Right cardiac atrium (tissue), 5 donors: Measurements from ENCODE around the gene ANKS1A. TPM values are rescaled to one million over a fixed set of nuclear protein-coding genes. Genes with fewer than 3 reads are reported as not detected.

Experiments used
- ATAC-seq, 2 donors: fragments of 200-7000 bp; cut with Tn5 transposase; one replicate each; pipeline versions ENCODE4 v1.8.0 to v1.9.1; 2020; ENCODE audit warnings: moderate library complexity in 2 of 2, mild to moderate bottlenecking in 1 of 2
- DNase-seq, 3 donors: peaks; one replicate each; pipeline ENCODE4 v3.0.0-alpha.2; 2020
- H3K27ac ChIP-seq: one replicate; pipeline ENCODE4 v1.5.1; 2013; ENCODE audit warnings: mild to moderate bottlenecking, low read length, control low read depth, moderate library complexity
- H3K27me3 ChIP-seq: one replicate; pipeline ENCODE4 v1.6.1; 2013; ENCODE audit not compliant: control insufficient read depth, insufficient read depth
- H3K4me1 ChIP-seq: one replicate; pipeline ENCODE4 v1.6.1; 2013; ENCODE audit warnings: low read length; ENCODE audit not compliant: control insufficient read depth, insufficient read depth
- H3K4me3 ChIP-seq: one replicate; pipeline ENCODE4 v1.5.1; 2013; ENCODE audit warnings: low read length, control low read depth
- H3K9me3 ChIP-seq: one replicate; pipeline ENCODE4 v1.6.1; 2013; ENCODE audit warnings: low read length; ENCODE audit not compliant: control insufficient read depth
- WGBS: extraction: QIAGEN DNeasy Blood & Tissue Kit; methylation state at CpG from one replicate; pipeline ENCODE4 v1.1.7; 2013; 5-methylcytosine and 5-hydroxymethylcytosine counted together
- intact Hi-C, 4 donors: fragments of 100-400 bp; cut with DNase I; formaldehyde crosslinking; loops; one replicate each; pipeline versions ENCODE4 v1.11.0 to v1.14.0; 2022 to 2023
- polyA plus RNA-seq: library from polyadenylated mRNA; stranded (reverse); fragments of 200-250 nt; gene quantifications from one replicate; pipeline ENCODE4 v1.2.3, GENCODE V29; 2013
- total RNA-seq, 4 donors: library from RNA; stranded (reverse); fragmentation: NEBNext Ultra II Directional; extraction: Animal tissue kit (Norgen Biotek cat#: 25700); gene quantifications; one replicate each; pipeline ENCODE4 v1.2.1, GENCODE V29; 2021
- donor health status: healthy with polysubstance abuse.
- donor health status: DM: no; HTN: yes; CAD: no.
- donor health status: DM: no; HTN: no; CAD: no.
- donor health status: DM: no; HTN: yes; CAD: no; lungs with severe emphysema.
- donor health status: DM: yes; HTN: yes; CAD: no.

Gene ANKS1A
- total and polyA plus RNA-seq, 5 donors, result 11.5 to 28.5 (median 27.1) TPM

- Histone ChIP-seq H3K27ac (peak overlapping the region; percentile 95), H3K4me1 (peaks cover 19% of the 10 kb centered on the region), H3K27me3 (no peaks in the 10 kb centered on the region), H3K4me3 (no peak overlapping the region), H3K9me3 (no peaks in the 10 kb centered on the region)
- peak; percentile 85 to 88 for ATAC-seq
- WGBS, result 31% methylated on average over 4 of the region's 4 CpGs
- DNase-seq, result no peak
- intact Hi-C loops, result no loop called here
Measured at GRCh38 chr6:34940030-34940434, 51.0 kb downstream of the ANKS1A start.

GRCh38 chr6:34941421-34941820 lies 52.4 kb downstream of the ANKS1A start:
- no peaks in the 10 kb centered on the region for H3K27me3 ChIP-seq
- DNase-seq (no peak), ATAC-seq (no peak)
- no peaks in the 10 kb centered on the region for H3K9me3 ChIP-seq
- WGBS, result 99% methylated on average over 4 of the region's 4 CpGs
- H3K4me1 ChIP-seq, result peaks cover 13% of the 10 kb centered on the region
- H3K4me3 ChIP-seq, result no peak overlapping the region
- H3K27ac ChIP-seq, result peak overlapping the region; percentile 45
- intact Hi-C loops, result no loop called here

- no peak for ATAC-seq
- whole genome bisulfite sequencing, result 95% methylated on average over 1 of the region's 1 CpG
- H3K27me3 ChIP-seq, result no peaks in the 10 kb centered on the region
Measured at GRCh38 chr6:34945317-34945716, 56.3 kb downstream of the ANKS1A start.

GRCh38 chr6:34947561-34947960 lies 58.5 kb downstream of the ANKS1A start:
- Histone ChIP-seq H3K4me1 (peaks cover 5% of the 10 kb centered on the region), H3K4me3 (no peak overlapping the region), H3K27me3 (no peaks in the 10 kb centered on the region), H3K9me3 (no peaks in the 10 kb centered on the region), H3K27ac (no peak overlapping the region)
- 96% methylated on average over 1 of the region's 1 CpG for WGBS
- no peak for ATAC-seq
- intact Hi-C loops, result no loop called here
- DNase-seq, result no peak

More at GRCh38 chr6:34945317-34945716, 56.3 kb downstream of the ANKS1A start:
- H3K27ac ChIP-seq, result no peak overlapping the region
- intact Hi-C loops, result no loop called here
- H3K4me3 ChIP-seq, result no peak overlapping the region
- no peak for DNase-seq
- H3K9me3 ChIP-seq, result no peaks in the 10 kb centered on the region
- H3K4me1 ChIP-seq, result peaks cover 7% of the 10 kb centered on the region

- no peak overlapping the region for H3K27ac ChIP-seq
- H3K9me3 ChIP-seq, result no peaks in the 10 kb centered on the region
- no peaks in the 10 kb centered on the region for H3K27me3 ChIP-seq
- ATAC-seq, result no peak
- DNase-seq, result no peak
- intact Hi-C loops, result loop anchor here in 2 of 4 donors (10.0 kb wide), 1 partner anchor 45 kb away; no protein-coding TSS in a partner anchor
- H3K4me1 ChIP-seq, result peaks cover 4% of the 10 kb centered on the region
- no peak overlapping the region for H3K4me3 ChIP-seq
- 97% methylated on average over 3 of the region's 3 CpGs for WGBS
Measured at GRCh38 chr6:34949636-34950035, 60.6 kb downstream of the ANKS1A start.

- no peaks in the 10 kb centered on the region for H3K9me3 ChIP-seq
- ATAC-seq, result no peak
- H3K4me3 ChIP-seq, result no peak overlapping the region
- peaks cover 4% of the 10 kb centered on the region for H3K4me1 ChIP-seq
- DNase-seq, result no peak
- no peak overlapping the region for H3K27ac ChIP-seq
- intact Hi-C loops, result loop anchor here in 2 of 4 donors (10.0 kb wide), 1 partner anchor 46 kb away; no protein-coding TSS in a partner anchor
- H3K27me3 ChIP-seq, result no peaks in the 10 kb centered on the region
- WGBS, result 92% methylated on average over 5 of the region's 5 CpGs
Measured at GRCh38 chr6:34950849-34951248, 61.8 kb downstream of the ANKS1A start.

- Histone ChIP-seq H3K27ac (no peak overlapping the region), H3K4me3 (no peak overlapping the region), H3K9me3 (no peaks in the 10 kb centered on the region), H3K4me1 (peaks cover 4% of the 10 kb centered on the region), H3K27me3 (no peaks in the 10 kb centered on the region)
- intact Hi-C loops, result loop anchor here in 2 of 4 donors (10.0 kb wide), 1 partner anchor 47 kb away; no protein-coding TSS in a partner anchor
- DNase-seq (no peak), ATAC-seq (no peak)
- WGBS, result 90% methylated on average over 4 of the region's 4 CpGs
Measured at GRCh38 chr6:34951731-34952130, 62.7 kb downstream of the ANKS1A start.

- H3K9me3 ChIP-seq, result no peaks in the 10 kb centered on the region
- DNase-seq (no peak), ATAC-seq (peak in 1 of 2 donors; percentile 38)
- H3K27ac ChIP-seq, result no peak overlapping the region
- no peak overlapping the region for H3K4me3 ChIP-seq
- no peaks in the 10 kb centered on the region for H3K27me3 ChIP-seq
- intact Hi-C loops, result loop anchor here in 2 of 4 donors (10.0 kb wide), 1 partner anchor 49 kb away; no protein-coding TSS in a partner anchor
- H3K4me1 ChIP-seq, result peaks cover 3% of the 10 kb centered on the region
- WGBS, result 75% methylated on average over 2 of the region's 2 CpGs
Measured at GRCh38 chr6:34953061-34954025, 64.3 kb downstream of the ANKS1A start.

- ATAC-seq (no peak), DNase-seq (no peak)
- H3K27ac ChIP-seq, result no peak overlapping the region
- no peak overlapping the region for H3K4me3 ChIP-seq
- no peaks in the 10 kb centered on the region for H3K27me3 ChIP-seq
- intact Hi-C loops, result loop anchor here in 3 of 4 donors (5.0 to 10.0 kb wide), 2 partner anchors 51 to 68 kb away; partner anchors contain the start of genes ANKS1A (in 1 of the 3) and TAF11 (in 1 of the 3)
- no peaks in the 10 kb centered on the region for H3K9me3 ChIP-seq
- 39% methylated on average over 3 of the region's 3 CpGs for WGBS
- peaks cover 13% of the 10 kb centered on the region for H3K4me1 ChIP-seq
Measured at GRCh38 chr6:34955442-34955841, 66.4 kb downstream of the ANKS1A start.

- no peak overlapping the region for H3K4me3 ChIP-seq
- intact Hi-C loops, result loop anchor here in 3 of 4 donors (5.0 to 10.0 kb wide), 2 partner anchors 53 to 70 kb away; partner anchors contain the start of genes ANKS1A (in 1 of the 3) and TAF11 (in 1 of the 3)
- 25% methylated on average over 2 of the region's 2 CpGs for WGBS
- no peaks in the 10 kb centered on the region for H3K9me3 ChIP-seq
- ATAC-seq (no peak), DNase-seq (no peak)
- H3K4me1 ChIP-seq, result peaks cover 16% of the 10 kb centered on the region
- H3K27ac ChIP-seq, result no peak overlapping the region
- no peaks in the 10 kb centered on the region for H3K27me3 ChIP-seq
Measured at GRCh38 chr6:34957231-34957783, 68.3 kb downstream of the ANKS1A start.

- Histone ChIP-seq H3K27me3 (no peaks in the 10 kb centered on the region), H3K4me1 (peaks cover 16% of the 10 kb centered on the region), H3K27ac (peak overlapping the region; percentile 42), H3K9me3 (no peaks in the 10 kb centered on the region), H3K4me3 (no peak overlapping the region)
- intact Hi-C loops, result loop anchor here in 3 of 4 donors (5.0 to 10.0 kb wide), 2 partner anchors 54 to 71 kb away; partner anchors contain the start of genes ANKS1A (in 1 of the 3) and TAF11 (in 1 of the 3)
- DNase-seq (no peak), ATAC-seq (peak; percentile 51 to 60)
- 59% methylated on average over 2 of the region's 2 CpGs for WGBS
Measured at GRCh38 chr6:34958734-34959133, 69.7 kb downstream of the ANKS1A start.
